Activated CD4-positive, alpha-beta T cell treated with anti-CD3 and anti-CD28 coated beads for 24 hours (primary cell): ENCODE measurements around the gene FHOD3.

Experiments used
- DNase-seq, 2 donors: peaks; one replicate each; pipeline ENCODE4 v3.0.0-alpha.2; 2020; ENCODE audit warnings: low read depth in 2 of 2

FHOD3 gene

DNA sequence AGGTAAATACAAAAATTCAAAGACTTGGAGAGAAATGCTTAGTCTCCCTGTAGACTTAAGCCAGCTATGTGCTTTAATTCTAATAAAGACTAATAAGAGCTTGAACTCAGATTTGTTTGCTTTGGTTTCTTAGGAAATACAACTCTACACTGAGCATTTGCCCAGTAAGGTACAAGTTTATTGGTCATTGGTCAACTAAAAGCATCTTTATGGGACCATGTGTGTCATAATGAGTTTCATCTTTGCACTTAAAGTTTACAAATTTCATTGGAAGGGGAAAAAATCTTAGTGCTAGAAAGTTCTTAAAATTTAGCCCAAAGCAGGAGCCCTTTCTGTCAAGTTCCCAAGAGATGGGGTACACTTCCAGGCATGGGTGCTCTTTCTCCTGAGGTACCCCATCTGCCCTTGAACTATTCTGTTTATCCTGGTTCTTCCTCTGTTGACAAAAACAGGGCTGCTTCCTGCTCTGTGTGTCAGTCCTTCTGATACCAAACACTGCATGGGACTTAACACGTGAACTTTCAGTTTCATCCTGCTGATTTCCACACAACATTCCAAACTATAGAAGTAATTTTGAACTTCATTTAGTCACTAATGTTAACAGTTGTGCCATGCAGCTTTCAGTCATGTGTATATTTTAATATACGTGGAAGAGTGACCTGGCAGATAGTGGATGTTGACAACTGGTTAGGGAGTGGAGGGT is 331.1 kb downstream of the FHOD3 start:
- no peak for DNase-seq

DNA sequence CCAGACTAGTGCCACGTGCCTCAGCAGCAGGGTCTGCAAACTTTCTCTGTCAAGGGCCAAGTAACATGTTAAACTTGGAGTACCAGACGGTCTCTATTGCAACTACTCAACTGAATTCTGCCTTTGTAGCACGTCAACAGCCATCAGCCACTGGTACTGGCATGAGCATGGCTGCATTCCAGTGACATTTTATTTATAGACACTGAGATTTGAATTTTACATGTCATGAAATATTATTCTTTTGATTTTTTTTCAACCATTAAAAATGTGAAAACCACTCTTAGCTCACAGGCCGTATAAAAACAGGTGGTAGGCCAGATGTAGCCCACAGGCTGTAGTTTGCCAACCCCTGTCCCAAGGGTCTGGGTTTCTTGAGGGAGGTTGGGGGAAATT is 331.6 kb downstream of the FHOD3 start:
- DNase-seq = no peak

DNA sequence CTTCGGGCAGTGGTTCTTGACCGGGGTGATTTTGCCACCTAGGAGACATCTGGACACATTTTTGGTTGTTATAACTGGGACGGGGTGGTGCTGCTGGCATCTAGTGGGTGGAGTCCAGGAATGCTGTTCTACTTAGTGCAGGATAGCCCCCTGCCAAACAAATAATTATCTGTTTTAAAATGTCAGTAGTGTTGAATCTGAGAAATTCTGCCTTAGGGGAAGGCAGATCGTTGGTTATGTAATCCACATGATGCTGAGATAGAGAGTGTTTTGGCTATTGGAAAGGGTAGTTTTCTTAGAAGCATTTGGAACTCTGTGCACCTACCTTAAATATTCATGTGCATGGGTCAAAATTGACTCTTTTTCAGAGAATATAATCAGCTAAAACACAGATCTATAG is 332.3 kb downstream of the FHOD3 start:
- no peak for DNase-seq

DNA sequence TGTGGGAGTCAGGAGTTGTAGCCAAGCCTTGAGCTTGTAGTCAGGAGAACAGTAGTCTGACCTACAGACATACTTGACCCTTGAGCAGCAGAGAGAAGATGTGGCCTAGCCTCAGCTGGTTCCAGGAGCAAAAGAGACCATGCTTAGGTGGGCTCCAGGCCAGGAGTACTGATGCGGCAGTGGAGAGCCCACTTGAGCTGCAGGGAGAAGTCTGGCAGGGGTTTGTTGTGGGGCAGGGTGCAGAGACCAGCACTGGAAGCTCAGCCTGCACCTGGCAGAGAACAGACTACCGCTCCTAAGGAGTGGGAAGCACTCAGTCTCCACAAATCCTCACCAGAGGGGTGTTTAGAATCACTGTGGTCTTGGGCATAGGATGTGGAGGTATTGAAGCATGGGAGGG is 333.4 kb downstream of the FHOD3 start:
- no peak for DNase-seq

DNA sequence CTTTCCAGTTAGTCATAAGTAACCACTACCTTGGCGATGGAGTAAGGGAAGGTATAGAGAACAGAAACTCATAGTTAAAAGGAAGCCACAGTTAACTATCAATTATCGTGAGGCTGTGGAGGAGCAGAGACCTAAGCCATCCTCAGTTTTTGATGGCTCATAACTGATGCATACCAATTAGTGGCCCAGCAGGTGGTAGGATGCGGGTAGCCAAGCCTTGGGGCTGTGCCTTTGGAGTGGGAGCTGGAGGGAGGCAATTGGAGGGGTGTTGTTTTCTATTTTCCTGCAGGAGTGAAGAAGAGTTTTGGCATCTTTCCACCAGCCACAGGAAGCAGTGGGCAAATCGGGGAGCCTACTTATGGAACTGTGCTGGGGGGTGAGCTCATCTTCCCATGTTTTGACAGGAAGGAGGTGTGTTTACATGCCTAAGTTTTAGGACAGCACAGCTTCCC is 336.5 kb downstream of the FHOD3 start:
- no peak for DNase-seq

DNA sequence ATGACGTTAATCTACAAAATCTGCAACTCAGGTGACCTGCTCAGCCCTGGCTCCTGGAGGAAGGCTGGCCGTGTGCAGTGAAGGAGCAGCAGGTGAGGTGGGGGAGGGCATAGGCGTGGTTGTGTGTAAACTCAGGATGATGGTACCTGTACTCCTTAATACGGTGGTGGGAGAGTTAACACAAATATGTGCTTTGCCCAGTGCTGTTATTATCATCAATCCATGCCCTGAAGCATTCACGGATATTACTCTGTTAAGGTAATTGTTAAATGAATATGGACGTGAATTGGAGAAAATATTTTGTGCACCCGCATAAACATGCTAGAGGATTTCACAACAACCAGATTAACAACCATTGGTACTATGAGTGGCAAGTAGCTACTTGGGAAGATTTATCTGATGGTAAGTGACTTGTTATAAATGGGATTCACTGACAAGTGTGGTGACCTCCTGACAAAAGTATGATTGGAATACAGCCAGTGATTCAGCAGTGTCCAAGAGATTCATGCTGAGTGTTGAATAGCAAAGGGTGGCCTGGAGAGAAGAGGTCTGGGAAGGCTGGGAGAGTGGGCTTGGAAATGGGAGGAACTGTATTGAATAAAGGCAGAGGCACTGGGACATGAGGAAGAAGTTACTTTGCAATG is 337.2 kb downstream of the FHOD3 start:
- no peak for DNase-seq

DNA sequence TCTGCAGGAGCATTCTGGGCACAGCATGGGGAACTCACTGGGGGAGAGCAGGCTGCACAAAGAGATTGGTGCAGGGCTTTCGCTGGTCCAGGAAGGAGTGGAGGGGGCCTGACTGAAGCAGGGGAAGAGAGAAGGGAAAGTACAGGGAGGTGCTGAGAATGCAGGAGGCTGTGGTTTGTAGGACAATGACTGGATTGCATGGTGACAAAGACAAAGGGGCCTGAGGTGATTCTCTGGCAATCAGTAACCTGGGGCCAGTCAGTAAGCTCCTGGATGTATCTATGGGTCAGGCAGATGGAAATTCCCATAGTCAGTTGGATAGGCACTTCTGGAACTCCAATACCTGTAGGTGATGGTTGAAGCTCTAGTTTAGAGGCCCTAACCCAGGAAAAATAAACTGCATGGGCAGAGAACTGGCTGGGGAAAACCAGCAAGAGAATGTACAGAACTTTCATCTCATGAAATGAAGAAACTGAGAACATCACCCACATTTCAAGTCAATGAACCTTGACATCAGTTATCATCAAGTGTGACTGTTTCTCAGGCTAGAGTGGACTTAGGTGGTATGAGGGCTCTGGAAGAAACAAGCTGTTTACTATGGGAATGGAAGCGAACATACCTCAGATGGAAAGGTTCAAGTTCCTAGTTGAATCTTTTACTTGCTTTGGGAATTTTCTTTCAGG is 338.0 kb downstream of the FHOD3 start:
- DNase-seq = no peak

DNA sequence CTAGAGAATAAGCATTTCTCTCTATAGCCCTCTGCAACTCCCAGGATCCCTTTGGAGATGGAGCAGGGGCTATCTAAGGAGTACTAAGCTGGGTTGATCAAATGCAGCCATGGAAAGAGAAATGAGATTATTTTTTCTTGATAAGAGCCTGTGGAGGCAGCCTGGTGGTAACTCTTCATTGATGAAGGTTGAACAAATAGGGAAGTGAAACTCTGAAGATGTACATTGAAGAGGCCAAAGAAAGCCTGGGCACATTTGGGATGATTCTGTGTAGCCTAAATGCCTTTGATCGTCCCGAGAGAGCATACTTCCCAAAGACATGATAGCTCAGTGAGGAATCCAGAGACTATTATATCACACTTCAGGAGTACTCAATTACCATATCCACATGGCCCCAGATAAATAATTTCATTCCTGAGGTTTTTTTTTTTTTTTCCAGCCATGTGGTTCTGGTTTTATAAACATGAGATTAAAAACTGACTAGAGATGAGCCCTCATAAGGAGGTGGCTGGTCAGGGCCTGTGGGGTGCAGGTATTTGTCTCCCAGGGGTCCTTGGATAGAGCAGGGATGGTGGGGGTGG is 338.8 kb downstream of the FHOD3 start:
- no peak for DNase-seq

DNA sequence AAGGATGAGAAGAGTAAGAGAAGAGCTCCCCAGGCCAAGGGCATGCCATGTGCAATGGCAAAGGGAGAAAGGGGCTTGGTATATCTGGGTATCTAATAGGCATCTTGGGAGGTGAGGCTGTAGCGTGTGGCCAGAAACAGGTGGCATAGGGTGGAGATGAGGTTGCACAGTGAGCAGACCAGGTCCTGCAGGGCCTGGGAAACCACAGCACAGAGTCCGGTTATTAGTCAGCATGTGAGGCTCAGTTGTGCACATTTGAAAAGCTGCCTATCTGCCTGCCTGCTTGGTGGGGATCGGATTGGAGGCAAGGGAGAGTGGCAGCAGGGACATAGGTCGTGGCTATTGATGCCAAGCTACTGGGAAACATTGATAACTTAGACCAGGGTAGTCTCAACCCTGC is 340.7 kb downstream of the FHOD3 start:
- DNase-seq = no peak

DNA sequence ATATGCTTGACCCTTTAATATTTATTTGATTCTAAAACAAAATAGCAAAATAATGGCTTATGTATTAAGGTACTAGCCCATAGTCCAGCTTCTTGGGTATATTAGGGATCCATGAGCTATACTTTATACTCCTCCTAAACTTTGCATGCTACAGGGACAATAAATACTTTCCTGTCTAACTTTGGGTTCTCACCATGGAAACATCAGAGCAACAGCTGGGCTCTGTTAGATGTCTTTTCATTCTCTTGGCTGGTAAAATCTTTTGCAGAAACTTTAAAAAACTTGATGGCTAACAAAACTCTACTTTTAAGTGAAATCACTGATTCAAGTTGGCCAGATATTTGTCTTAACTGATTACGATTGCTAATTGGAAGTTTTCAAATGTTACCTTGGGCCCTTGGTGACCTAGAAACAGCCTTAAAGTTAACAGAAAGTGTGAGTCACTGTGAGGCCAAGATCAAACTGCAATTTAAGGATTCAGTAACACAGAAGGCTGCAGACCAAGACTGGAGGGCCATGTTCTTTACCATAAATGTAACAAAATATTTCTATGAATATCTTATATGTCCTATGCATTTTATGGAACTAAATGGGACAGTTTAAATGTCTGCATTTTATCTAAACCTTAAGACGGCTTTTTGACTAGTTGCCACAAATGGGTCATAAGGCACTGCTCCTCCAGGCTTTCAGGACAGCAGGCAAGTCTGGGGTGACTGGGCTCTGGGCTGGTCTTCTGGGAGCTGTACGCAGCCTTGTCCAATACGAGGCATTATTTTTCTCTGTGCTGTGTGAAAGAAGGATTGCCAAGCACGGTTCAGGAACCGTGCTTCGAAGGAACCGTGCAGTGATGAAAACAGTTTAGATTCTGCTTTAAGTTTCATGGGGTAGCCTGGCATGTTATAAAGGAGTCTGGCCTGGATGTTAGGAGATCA is 342.8 kb downstream of the FHOD3 start:
- DNase-seq = no peak

DNA sequence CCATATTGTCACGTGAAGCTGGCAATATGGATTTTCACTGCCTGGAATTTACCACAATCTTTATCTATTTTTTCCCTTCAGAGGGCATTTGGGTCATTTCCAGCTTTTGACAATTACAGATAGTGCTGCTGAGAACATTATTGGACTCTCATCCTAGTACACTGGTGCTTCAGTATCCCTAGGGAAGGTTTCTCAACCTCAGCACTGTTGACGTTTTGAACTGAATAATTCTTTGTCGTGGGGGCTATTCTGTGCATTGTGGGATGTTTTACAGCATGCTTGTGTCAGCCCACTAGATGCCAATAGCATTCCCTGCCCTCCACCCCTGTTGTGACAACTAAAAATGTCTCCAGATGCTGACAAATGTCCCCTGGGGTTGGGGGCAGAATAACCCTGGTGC is 345.5 kb downstream of the FHOD3 start:
- DNase-seq = no peak

DNA sequence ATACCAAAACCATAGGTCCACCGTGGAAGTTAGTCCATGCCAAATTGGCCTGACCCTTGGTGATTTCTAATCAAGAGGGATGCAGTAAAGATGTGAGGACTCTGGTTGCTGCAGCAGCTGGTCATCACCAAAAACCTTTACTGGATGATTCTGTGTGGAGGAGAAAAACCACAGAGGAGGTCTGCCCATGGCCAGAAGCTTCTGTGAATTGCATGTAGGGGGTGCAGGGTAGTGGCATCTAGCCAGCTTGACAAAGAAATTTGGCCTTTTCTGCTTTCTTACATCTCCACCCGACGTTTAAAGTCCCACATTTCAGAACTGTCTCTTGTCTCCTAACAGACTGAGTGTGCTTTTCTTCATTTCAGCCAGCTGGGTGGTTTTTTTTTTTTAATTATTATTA is 351.3 kb downstream of the FHOD3 start:
- no peak for DNase-seq

DNA sequence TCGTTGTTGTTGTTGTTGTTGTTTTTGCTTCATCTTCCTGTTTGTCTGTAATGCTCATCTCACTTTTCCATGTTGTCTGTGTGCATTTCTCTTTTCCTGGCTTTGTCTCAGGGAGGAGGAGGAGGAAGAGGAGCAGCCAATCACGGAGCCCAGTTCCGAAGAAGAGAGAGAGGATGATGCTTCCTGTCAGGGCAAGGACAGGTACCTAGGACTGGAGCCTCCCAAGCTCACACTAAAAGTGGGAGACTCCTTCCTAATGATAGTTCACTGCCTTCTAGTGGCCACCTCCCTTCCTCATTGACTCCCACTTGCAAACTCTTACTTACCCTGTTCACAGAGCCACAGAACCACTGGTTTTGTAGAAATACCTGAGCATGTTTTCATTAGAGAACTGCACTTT is 351.7 kb downstream of the FHOD3 start:
- DNase-seq = no peak

DNA sequence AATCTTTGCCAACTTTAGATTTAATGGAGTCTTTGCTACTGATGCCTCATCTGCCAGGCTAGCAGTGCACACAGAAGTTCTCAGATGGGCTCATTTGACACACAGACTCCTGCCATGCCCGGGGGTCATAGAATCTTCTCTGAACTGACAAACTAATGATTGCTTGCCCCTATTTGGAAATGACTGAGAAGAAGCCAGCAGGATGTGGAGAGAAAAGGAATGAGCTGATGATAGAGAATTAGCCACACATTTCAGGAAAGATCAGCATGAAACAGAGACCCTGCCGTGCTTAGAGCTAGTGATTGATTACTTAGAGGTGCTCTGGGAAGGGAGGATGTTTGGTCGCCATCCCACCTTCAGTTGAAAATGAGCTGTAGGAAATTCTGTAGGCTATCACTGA is 352.8 kb downstream of the FHOD3 start:
- no peak for DNase-seq

DNA sequence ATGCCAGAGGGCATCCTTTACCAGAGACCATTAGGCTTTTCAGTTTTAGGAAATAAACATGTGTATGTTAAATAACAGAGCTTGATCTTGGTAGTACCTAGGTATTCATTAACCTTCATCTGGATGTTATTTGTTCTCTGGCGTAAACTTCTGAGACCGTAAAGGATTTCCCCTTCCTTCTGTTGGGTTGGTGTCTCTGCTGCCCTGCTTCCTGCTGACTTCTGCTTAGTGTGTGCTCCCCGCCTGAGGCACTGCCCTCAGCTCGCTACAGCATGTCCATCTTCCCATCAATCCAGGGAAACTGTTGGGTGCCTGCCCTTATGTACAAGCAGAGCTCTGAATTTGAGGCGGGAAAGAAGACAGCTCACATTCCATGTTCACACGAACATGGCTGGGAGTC is 353.4 kb downstream of the FHOD3 start:
- DNase-seq = no peak

DNA sequence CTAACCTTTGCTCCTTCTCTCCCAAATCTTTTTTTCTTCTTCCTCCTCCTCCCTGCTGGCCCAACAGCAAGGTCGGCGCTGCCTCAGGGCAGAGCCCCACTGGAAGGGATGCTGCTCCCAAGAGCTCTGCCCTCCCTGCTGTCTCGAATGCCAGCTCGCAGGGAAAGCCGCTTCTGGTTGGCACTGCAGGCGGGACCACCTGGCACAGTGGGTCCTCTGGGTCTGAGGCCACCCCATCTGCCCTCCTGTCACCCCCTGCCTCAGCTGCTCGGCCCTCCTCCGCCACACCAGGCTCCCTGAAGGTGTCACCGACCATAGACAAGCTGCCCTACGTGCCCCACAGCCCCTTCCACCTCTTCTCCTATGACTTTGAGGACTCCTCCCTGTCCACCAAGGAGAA is 355.0 kb downstream of the FHOD3 start:
- no peak for DNase-seq

DNA sequence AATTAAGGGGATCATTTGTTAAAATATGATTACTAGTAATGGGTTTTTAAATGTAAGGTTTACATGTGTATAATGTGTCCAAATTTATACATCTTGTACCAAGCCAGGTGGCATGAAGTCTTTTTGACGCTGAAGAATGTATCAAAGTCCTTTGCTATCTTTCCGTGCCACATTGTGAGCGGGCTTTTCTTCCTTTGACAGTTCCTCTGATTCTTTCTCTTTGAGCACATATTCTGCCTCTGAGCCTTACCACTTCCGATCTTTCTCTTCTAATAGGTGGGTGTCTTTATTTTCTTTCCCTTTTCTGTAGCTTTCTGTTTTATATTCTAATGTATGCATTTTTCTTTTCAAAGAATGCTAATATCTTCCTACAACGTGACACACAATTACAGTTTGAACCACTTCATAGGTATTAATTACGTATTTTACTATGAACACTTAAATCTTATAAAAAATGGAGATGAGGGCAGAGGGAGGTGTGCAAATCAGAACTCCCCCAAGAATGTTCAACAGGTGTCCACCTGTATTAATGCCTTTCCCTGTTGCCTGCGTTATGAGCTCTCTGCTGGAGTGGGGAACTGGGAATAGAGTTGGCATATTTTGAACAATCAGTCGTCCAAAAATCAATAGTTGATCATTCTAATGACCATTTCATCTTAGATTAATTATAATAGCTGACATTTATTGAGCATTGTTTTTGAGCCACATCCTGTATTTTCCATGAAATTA is 355.8 kb downstream of the FHOD3 start:
- DNase-seq = no peak

DNA sequence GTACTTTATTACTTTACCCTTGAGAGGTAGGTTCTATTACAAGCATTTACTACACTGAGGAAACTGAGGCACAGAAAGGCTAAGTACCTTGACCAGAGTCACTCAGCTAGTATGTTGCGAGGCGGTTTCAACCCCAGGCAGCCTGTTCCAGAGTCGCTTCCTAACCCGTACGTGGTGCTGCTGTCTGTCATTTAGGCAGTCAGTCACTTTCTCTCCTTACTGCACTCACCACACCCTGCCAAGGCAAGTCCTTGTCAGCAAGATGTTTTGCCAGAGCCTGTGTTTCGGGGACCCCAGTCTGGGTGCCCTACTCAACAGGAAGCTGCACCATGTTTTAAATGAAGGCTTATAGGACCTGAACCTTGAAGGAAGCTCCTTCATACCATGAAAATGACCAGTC is 356.4 kb downstream of the FHOD3 start:
- DNase-seq = no peak

DNA sequence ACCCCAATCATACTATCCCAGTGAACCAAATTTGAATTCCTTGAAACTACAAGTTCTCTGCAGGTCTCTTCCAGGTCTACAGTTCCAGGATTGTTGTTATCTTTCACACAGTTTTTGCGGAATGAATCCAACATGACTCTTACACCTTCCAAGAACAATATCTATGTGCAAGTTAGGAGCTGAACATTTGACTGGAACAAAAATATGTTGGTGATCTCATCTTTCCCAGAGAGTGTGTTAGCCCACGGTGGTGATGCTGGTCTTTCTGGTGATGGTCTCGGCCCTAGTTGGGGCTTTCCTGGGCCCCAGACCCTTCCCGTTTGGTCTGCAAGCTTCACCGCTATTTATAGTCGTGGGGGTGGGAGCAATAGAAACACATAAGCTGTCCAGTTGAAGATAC is 357.6 kb downstream of the FHOD3 start:
- no peak for DNase-seq

DNA sequence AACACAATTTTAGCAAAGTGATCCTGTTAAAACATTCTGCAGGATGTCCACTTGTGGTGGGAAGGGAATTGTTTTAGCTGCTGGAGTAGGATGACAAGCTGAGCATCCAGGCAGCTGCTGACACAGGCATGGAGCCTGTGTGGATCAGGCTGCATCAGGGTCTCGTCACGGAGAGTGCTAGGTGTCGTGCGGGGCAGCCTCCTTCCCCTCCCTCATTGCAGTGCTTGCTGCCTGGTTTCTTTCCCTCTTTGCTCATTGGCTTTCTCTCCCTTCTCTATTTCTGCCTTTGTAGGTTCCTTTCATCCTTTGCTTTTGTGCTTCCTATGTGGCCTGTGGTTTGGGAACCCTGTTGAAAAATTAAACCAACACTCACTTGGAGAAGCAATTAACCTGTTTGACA is 358.4 kb downstream of the FHOD3 start:
- no peak for DNase-seq

DNA sequence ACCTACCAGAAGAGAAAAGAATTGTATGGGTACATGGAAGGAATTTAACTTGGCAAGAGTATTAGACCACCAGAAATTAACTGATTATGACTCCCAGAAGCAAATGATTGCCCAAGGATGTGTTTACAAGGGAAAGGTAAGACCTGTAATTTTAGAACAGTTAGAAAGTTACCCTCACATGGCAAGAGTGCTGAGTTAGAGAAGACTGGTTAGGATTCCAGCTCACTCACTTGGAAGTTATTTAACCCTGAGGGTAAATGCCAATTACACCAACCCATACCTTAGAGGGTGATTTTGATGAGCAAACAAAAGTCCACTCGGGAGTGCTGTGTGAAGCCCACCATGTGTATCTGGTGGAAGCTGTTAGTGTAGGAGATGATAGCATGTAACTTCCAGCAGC is 361.1 kb downstream of the FHOD3 start:
- DNase-seq = no peak
